GM10266 (cell line): ENCODE measurements around the gene DHRS3.
"Not testable (repeated sequence)": the region's sequence is repeated elsewhere in the genome, so short reads cannot be mapped to it uniquely, and the experiment has no call there.

Experiments
- DNase-seq: peaks from one replicate; pipeline ENCODE4 v3.0.0; 2012; ENCODE audit errors: extremely low spot score
- CTCF ChIP-seq: IDR thresholded peaks from 2 replicates; pipeline ENCODE4 v1.5.1; 2012; ENCODE audit warnings: mild to moderate bottlenecking, low read depth; ENCODE audit not compliant: control insufficient read depth, insufficient read depth; ENCODE audit errors: missing control alignments

The DHRS3 gene

GRCh38 chr1:12539705-12540579 lies 78.1 kb downstream of the DHRS3 start:
- no peak for TF ChIP-seq CTCF
- no peak for DNase-seq

- no peak for TF ChIP-seq CTCF
These were observed 78.7 kb downstream of the DHRS3 start for GRCh38 chr1:12539320-12539704.

GRCh38 chr1:12538536-12538935 lies 79.5 kb downstream of the DHRS3 start:
- DNase-seq = not testable (repeated sequence)

More at GRCh38 chr1:12539320-12539704, 78.7 kb downstream of the DHRS3 start:
- no peak for DNase-seq

- no peak for TF ChIP-seq CTCF
- no peak for DNase-seq
These were observed 80.0 kb downstream of the DHRS3 start for GRCh38 chr1:12537906-12538461.

- no peak for TF ChIP-seq CTCF
- no peak for DNase-seq
These were observed 80.7 kb downstream of the DHRS3 start for GRCh38 chr1:12537294-12537693.

- no peak for DNase-seq
- no peak for TF ChIP-seq CTCF
These were observed 81.9 kb downstream of the DHRS3 start for GRCh38 chr1:12536023-12536639.

GRCh38 chr1:12532405-12533315 lies 85.3 kb downstream of the DHRS3 start:
- TF ChIP-seq CTCF = no peak

More at GRCh38 chr1:12532405-12533315, 85.3 kb downstream of the DHRS3 start:
- DNase-seq = no peak
